HEK293T (cell line): ENCODE results near the gene MVB12B.

Experiments
- CTCF ChIA-PET: fragments of 350-600 bp; formaldehyde crosslinking; extraction: SDS; loops from one replicate; lab custom pipeline; 2021; ENCODE audit warnings: antibody characterized with exemption, inconsistent platforms; lab: Yijun Ruan, JAX
- POLR2A ChIA-PET: fragments of 350-600 bp; formaldehyde crosslinking; extraction: SDS; loops from one replicate; lab custom pipeline; 2020; ENCODE audit warnings: antibody characterized with exemption, inconsistent platforms; lab: Yijun Ruan, JAX
- DNase-seq: peaks from one replicate; pipeline ENCODE4 v3.0.0; 2012; ENCODE audit warnings: mixed read lengths; ENCODE audit errors: extremely low spot score
- ARNT ChIP-seq: fragments of 450-650 bp; IDR thresholded peaks from 2 replicates; pipeline ENCODE4 v1.6.1; 2017; ENCODE audit warnings: mild to moderate bottlenecking
- BHLHE40 ChIP-seq: fragments of 450-650 bp; IDR thresholded peaks from 2 replicates; pipeline ENCODE4 v1.6.1; 2016; ENCODE audit warnings: mild to moderate bottlenecking, moderate library complexity, borderline replicate concordance
- CTBP1 ChIP-seq: fragments of 450-650 bp; IDR thresholded peaks from 2 replicates; pipeline ENCODE4 v1.6.1; 2016; ENCODE audit warnings: borderline replicate concordance
- ELF4 ChIP-seq: fragments of 450-650 bp; IDR thresholded peaks from 2 replicates; pipeline ENCODE4 v1.6.1; 2017; ENCODE audit warnings: antibody characterized with exemption
- FOXA1 ChIP-seq: fragments of 450-650 bp; IDR thresholded peaks from 2 replicates; pipeline ENCODE4 v1.6.1; 2016; ENCODE audit warnings: mild to moderate bottlenecking
- FOXK2 ChIP-seq: fragments of 450-650 bp; IDR thresholded peaks from 2 replicates; pipeline ENCODE4 v1.6.1; 2016; ENCODE audit warnings: mild to moderate bottlenecking
- FOXM1 ChIP-seq: fragments of 450-650 bp; IDR thresholded peaks from 2 replicates; pipeline ENCODE4 v1.6.1; 2017; ENCODE audit warnings: mild to moderate bottlenecking, borderline replicate concordance
- HDGF ChIP-seq: fragments of 450-650 bp; IDR thresholded peaks from 2 replicates; pipeline ENCODE4 v1.6.1; 2017; ENCODE audit warnings: antibody characterized with exemption, borderline replicate concordance
- L3MBTL2 ChIP-seq: fragments of 450-650 bp; conservative IDR thresholded peaks from 2 replicates; pipeline ENCODE4 v1.6.1; 2016; ENCODE audit warnings: mild to moderate bottlenecking
- LEF1 ChIP-seq: fragments of 450-650 bp; IDR thresholded peaks from 2 replicates; pipeline ENCODE4 v1.6.1; 2017; ENCODE audit warnings: mild to moderate bottlenecking, borderline replicate concordance
- NFRKB ChIP-seq: fragments of 450-650 bp; IDR thresholded peaks from 2 replicates; pipeline ENCODE4 v1.6.1; 2016; ENCODE audit warnings: mild to moderate bottlenecking, moderate library complexity
- SP1 ChIP-seq: fragments of 450-650 bp; IDR thresholded peaks from 2 replicates; pipeline ENCODE4 v1.6.1; 2017
- SUZ12 ChIP-seq: fragments of 450-650 bp; IDR thresholded peaks from 2 replicates; pipeline ENCODE4 v1.6.1; 2016; ENCODE audit warnings: mild to moderate bottlenecking
- TARDBP ChIP-seq: fragments of 450-650 bp; IDR thresholded peaks from 2 replicates; pipeline ENCODE4 v1.6.1; 2016
- ZNF384 ChIP-seq: fragments of 450-650 bp; IDR thresholded peaks from 2 replicates; pipeline ENCODE4 v1.6.1; 2016
- TF ChIP-seq, protein P1 (sequence below): fragments of 450-650 bp; IDR thresholded peaks from 2 replicates; pipeline ENCODE4 v1.6.1; 2016

Gene MVB12B

DNA sequence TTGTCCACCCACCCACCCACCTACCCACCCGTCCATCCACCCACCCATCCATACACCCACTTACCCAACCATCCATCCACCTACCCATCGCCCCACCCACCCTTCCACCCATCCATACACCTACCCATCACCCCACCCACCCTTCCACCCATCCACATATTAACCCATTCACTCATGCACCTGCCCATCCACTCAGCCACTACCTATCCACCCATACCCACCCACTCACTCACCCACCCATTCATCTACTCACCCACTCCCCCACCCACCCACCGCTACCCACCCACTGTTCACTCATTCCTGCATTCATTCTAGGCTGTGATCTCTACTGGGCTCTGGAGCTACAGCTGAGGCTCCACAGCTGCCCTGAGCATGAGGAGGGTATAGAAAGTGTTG is 169.6 kb downstream of the MVB12B start:
- CTCF ChIA-PET, result no interaction called here
- TF ChIP-seq ELF4 (no peak), FOXM1 (no peak), FOXK2 (no peak), ARNT (no peak), NFRKB (no peak), CTBP1 (no peak), HDGF (no peak), TARDBP (no peak), FOXA1 (no peak), BHLHE40 (no peak), SUZ12 (no peak), LEF1 (no peak), ZNF384 (no peak), L3MBTL2 (no peak)
- TF ChIP-seq, protein P1, sequence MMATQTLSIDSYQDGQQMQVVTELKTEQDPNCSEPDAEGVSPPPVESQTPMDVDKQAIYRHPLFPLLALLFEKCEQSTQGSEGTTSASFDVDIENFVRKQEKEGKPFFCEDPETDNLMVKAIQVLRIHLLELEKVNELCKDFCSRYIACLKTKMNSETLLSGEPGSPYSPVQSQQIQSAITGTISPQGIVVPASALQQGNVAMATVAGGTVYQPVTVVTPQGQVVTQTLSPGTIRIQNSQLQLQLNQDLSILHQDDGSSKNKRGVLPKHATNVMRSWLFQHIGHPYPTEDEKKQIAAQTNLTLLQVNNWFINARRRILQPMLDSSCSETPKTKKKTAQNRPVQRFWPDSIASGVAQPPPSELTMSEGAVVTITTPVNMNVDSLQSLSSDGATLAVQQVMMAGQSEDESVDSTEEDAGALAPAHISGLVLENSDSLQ, result no peak
- POLR2A ChIA-PET, result no interaction called here
- no peak for DNase-seq

GRCh38 chr9:126496781-126497659 is 170.4 kb downstream of the MVB12B start:
- POLR2A ChIA-PET, result no interaction called here
- DNase-seq, result no peak
- CTCF ChIA-PET, result interaction anchor here (0.6 to 1.4 kb wide), 3 partner anchors 61 to 198 kb away, joined by 3 to 5 read pairs (median 4); no protein-coding TSS in a partner anchor
- no peak for TF ChIP-seq HDGF

DNA sequence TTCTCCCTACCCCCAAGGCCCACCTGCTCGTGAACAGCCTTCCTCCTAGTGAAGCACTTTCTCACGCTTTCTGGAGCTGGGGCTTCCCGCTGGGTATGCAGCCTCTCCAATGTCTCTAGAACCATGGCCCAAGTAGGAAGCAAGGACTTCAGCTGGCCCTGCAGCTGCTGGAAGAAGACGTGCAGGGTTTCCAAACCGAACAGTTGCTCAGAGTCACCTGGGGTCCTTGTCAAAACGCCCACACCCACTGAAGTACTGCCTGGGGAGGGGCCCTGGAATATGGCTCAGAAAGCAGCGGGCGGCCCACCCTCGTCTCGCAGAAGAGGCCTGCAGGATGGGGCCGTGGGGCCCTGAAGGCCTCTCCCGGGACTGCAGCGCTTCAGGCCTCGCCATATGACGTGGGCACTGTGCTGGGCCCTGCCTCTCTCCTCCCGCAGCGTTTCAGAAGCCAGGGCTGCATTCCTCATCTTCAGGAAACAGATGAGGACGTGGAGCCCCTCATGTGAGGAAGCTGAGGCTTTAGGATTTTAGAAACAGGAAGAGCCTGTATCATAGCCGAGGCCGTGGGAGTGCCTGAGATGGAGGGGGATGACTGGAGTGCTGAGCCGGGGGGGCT is 171.1 kb downstream of the MVB12B start:
- no peak for TF ChIP-seq TARDBP
- TF ChIP-seq SUZ12, result no peak
- no peak for DNase-seq
- CTCF ChIA-PET, result interaction anchor here (0.6 to 4.4 kb wide), 4 partner anchors 56 to 80 kb away, joined by 3 to 31 read pairs (median 4); no protein-coding TSS in a partner anchor
- POLR2A ChIA-PET, result no interaction called here

DNA sequence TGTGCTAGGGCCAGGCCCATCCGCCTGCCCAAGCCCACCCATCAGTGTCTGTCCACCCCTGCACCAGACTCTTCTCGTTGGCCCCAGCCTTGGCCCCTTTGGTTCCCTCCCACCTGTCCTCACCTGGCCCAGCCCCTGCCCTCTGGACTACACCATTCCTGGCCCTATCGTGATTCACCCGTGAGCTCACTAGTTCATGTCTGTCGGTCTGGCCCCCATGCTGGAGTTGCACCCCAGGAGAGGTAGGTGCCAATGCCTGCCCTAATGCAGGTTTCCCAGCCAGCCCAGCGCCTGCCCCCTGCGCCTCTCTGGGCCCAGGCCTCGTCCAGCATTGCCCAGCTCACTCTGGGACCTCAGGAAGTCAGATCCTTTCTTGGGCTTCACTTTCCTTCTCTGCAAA is 171.7 kb downstream of the MVB12B start:
- no peak for TF ChIP-seq CTBP1
- TF ChIP-seq L3MBTL2, result no peak
- TF ChIP-seq SUZ12, result no peak
- TF ChIP-seq TARDBP, result no peak
- TF ChIP-seq HDGF, result no peak
- no peak for TF ChIP-seq SP1
- TF ChIP-seq LEF1, result no peak
- no peak for TF ChIP-seq ELF4
- TF ChIP-seq BHLHE40, result no peak
- no peak for TF ChIP-seq NFRKB
- TF ChIP-seq FOXM1, result no peak
- TF ChIP-seq FOXA1, result no peak
- no peak for TF ChIP-seq FOXK2
- no peak for TF ChIP-seq ZNF384
- TF ChIP-seq, protein P1, result no peak
- no peak for TF ChIP-seq ARNT
- DNase-seq, result no peak
- ChIA-PET POLR2A (no interaction called here), CTCF (interaction anchor here (0.6 to 4.4 kb wide), 5 partner anchors 11 to 64 kb away, joined by 3 to 31 read pairs (median 5); no protein-coding TSS in a partner anchor)

- peak; percentile 46 for DNase-seq
- TF ChIP-seq L3MBTL2 (no peak; the same call in 1 of the 2 replicates), FOXM1 (no peak), BHLHE40 (no peak), CTBP1 (no peak), LEF1 (no peak), SP1 (no peak), ARNT (no peak), ZNF384 (no peak)
- TF ChIP-seq, protein P1, result no peak; the same call in 1 of the 2 replicates
- ChIA-PET CTCF (interaction anchor here (0.6 to 4.4 kb wide), 14 partner anchors 9 to 1092 kb away, joined by 3 to 31 read pairs (median 4); no protein-coding TSS in a partner anchor), POLR2A (interaction anchor here (0.6 kb wide), 1 partner anchor 58 kb away, joined by 3 read pairs; no protein-coding TSS in a partner anchor)
Measured at GRCh38 chr9:126499005-126499910, 172.6 kb downstream of the MVB12B start.
